Kidney epithelial cell (primary cell): ENCODE results near the gene OPN4. TPM values are rescaled to one million over a fixed set of nuclear protein-coding genes. Genes with fewer than 3 reads are reported as not detected.

Experiments
- DNase-seq: peaks from one replicate; pipeline ENCODE4 v3.0.0-alpha.2; 2010; ENCODE audit warnings: low read depth
- H3K27me3 ChIP-seq: 2 replicates; pipeline ENCODE4 v1.6.0; 2011; ENCODE audit warnings: low read length; ENCODE audit not compliant: control insufficient read depth, insufficient read depth
- H3K36me3 ChIP-seq: 2 replicates; pipeline ENCODE4 v1.5.1; 2011; ENCODE audit warnings: low read length; ENCODE audit not compliant: control insufficient read depth, insufficient read depth
- H3K4me3 ChIP-seq: 2 replicates; pipeline ENCODE4 v1.5.1; 2011; ENCODE audit warnings: low read depth, mild to moderate bottlenecking, control low read depth, low read length
- total RNA-seq: library from RNA; depleted of rRNA; stranded (reverse); fragments of >200 nt; gene quantifications from 2 replicates; pipeline ENCODE4 v1.2.3, GENCODE V29; 2015
- TF ChIP-seq, protein P1 (sequence below): IDR thresholded peaks from 2 replicates; pipeline ENCODE4 v1.5.1; 2011; ENCODE audit warnings: mild to moderate bottlenecking, moderate library complexity, low read length, control low read depth, inconsistent platforms; ENCODE audit not compliant: insufficient read depth, poor library complexity, severe bottlenecking

Gene OPN4
- total RNA-seq, 1 donor from 2014 or later: not detected

DNA sequence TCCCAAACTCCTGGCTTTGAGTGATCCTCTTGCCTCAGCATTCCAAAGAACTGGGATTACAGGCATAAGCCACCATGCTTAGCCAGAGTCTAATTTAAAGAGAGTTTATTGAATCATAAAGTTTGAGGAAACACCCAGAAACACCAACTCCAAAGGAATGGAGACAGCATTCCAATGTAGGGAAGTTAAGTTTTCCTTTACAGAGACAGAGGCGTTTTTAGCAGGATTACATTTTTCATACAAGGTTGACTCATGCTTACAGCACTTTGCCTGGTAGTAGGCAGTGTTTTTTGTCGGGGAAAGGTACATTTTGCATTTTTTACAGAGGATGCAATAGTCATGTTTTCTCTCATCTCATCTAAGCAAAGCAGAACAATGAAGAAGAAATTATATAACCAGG, 18.9 kb upstream of the OPN4 start:
- Histone ChIP-seq H3K4me3 (no peak overlapping the region), H3K36me3 (no peaks in the 10 kb centered on the region), H3K27me3 (peaks cover 13% of the 10 kb centered on the region)
- TF ChIP-seq, protein P1, sequence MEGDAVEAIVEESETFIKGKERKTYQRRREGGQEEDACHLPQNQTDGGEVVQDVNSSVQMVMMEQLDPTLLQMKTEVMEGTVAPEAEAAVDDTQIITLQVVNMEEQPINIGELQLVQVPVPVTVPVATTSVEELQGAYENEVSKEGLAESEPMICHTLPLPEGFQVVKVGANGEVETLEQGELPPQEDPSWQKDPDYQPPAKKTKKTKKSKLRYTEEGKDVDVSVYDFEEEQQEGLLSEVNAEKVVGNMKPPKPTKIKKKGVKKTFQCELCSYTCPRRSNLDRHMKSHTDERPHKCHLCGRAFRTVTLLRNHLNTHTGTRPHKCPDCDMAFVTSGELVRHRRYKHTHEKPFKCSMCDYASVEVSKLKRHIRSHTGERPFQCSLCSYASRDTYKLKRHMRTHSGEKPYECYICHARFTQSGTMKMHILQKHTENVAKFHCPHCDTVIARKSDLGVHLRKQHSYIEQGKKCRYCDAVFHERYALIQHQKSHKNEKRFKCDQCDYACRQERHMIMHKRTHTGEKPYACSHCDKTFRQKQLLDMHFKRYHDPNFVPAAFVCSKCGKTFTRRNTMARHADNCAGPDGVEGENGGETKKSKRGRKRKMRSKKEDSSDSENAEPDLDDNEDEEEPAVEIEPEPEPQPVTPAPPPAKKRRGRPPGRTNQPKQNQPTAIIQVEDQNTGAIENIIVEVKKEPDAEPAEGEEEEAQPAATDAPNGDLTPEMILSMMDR: no peak
- no peak for DNase-seq

- H3K27me3 ChIP-seq: peaks cover 13% of the 10 kb centered on the region
- TF ChIP-seq, protein P1: no peak
- H3K36me3 ChIP-seq: no peaks in the 10 kb centered on the region
- H3K4me3 ChIP-seq: no peak overlapping the region
- no peak for DNase-seq
These were observed 18.0 kb upstream of the OPN4 start for GRCh38 chr10:86636311-86636710.

DNA sequence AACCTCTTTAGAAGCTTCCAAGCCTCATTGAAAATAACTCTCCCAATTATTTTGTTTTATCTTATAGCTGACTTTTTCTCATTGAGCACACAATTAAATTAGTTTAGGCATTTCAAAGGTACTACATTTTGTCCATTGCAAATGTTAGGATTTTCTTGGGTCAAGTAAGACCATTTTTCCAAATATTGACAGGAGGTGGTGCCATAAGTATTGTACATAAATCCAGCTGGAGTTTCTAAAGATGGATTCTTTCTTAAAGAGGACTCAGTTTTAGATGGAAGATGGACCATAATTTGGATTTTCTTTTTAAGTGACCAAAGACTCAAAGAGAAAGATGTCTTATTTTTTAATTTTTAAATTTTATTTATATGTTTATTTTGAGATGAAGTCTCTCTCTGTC, 12.3 kb upstream of the OPN4 start:
- Histone ChIP-seq H3K36me3 (no peaks in the 10 kb centered on the region), H3K27me3 (no peaks in the 10 kb centered on the region), H3K4me3 (no peak overlapping the region)
- DNase-seq: no peak
- TF ChIP-seq, protein P1: no peak

GRCh38 chr10:86642499-86642898, 11.8 kb upstream of the OPN4 start:
- no peaks in the 10 kb centered on the region for H3K27me3 ChIP-seq
- no peak for DNase-seq
- TF ChIP-seq, protein P1: no peak
- H3K36me3 ChIP-seq: no peaks in the 10 kb centered on the region
- H3K4me3 ChIP-seq: no peak overlapping the region

DNA sequence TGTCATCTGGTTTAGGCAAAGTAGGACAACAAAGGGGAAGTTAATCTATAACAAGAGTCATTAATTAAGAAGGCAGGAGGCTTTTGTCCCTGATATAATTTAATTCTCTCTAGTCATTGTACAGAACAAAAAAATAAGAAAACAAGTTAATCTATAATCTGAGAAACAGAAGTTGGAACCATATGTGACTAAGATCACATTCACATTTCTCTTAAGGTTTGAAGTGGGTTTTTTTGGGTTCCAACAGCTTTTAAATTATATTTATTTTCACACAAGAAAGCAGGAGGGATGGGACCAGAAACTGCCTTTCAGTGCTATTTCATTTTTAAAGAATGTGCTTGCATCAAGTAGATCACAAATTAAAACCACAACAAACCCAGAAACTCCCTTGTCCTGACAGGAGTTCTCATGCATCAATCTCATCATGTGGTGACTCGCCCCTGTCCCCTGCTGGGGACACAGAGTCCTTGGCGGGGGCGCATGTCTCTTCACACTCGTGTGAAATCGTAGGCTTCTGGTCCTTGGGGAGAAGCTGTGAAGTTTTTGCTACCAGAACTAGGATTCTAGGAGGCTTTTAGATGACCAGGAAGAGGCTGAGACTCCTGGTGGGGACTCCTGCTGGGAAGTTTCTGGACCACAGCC, 10.1 kb upstream of the OPN4 start:
- DNase-seq: no peak

More for the DNA sequence above, 10.1 kb upstream of the OPN4 start:
- H3K4me3 ChIP-seq: no peak overlapping the region
- H3K36me3 ChIP-seq: no peaks in the 10 kb centered on the region
- TF ChIP-seq, protein P1: no peak
- no peaks in the 10 kb centered on the region for H3K27me3 ChIP-seq
